IMR-90 (cell line): Measurements from ENCODE around the gene NCDN. TPM values are rescaled to one million over a fixed set of nuclear protein-coding genes. Genes with fewer than 3 reads are reported as not detected.

Experiments used
- ATAC-seq: fragments of 200-7000 bp; cut with Tn5 transposase; 2 replicates; pipeline ENCODE4 v1.9.1; 2020; ENCODE audit warnings: low read depth, mild to moderate bottlenecking, moderate library complexity
- BruUV-seq: library from RNA; stranded (reverse); fragments of 400-500 nt; replicated peaks from 2 replicates; lab custom pipeline; 2021; lab: Mats Ljungman, UMichigan
- CTCF ChIA-PET: fragments of 300-600 bp; formaldehyde crosslinking; extraction: SDS; loops from one replicate; lab custom pipeline; 2021; ENCODE audit warnings: antibody characterized with exemption; lab: Yijun Ruan, JAX
- POLR2A ChIA-PET: fragments of 300-600 bp; sonication (Branson Sonifier 250); formaldehyde crosslinking; loops from one replicate; lab custom pipeline; 2022; ENCODE audit warnings: antibody characterized with exemption; ENCODE audit not compliant: unreplicated experiment; lab: Charles Lee
- DNase-seq: peaks from one replicate; pipeline ENCODE4 v3.0.0; 2013
- H2AFZ ChIP-seq: replicated peaks from 2 replicates; pipeline ENCODE3; 2013; ENCODE audit warnings: low read length, mild to moderate bottlenecking; ENCODE audit not compliant: poor library complexity
- H2AK5ac ChIP-seq: 2 replicates; pipeline ENCODE4 v1.6.1; 2013; ENCODE audit warnings: low read depth, low read length, inconsistent platforms
- H2AK9ac ChIP-seq: replicated peaks from 2 replicates; pipeline ENCODE3; 2013; ENCODE audit warnings: mild to moderate bottlenecking, low read depth, low read length, moderate library complexity; ENCODE audit not compliant: poor library complexity
- H2BK120ac ChIP-seq: 2 replicates; pipeline ENCODE4 v1.6.1; 2013; ENCODE audit warnings: low read depth, low read length, inconsistent platforms
- H2BK15ac ChIP-seq: 3 replicates; pipeline ENCODE4 v1.6.1; 2013; ENCODE audit warnings: low read depth, low read length, inconsistent platforms
- H2BK20ac ChIP-seq: 2 replicates; pipeline ENCODE4 v1.6.1; 2013; ENCODE audit warnings: low read depth, mild to moderate bottlenecking, inconsistent platforms, low read length, moderate library complexity
- H2BK5ac ChIP-seq: 2 replicates; pipeline ENCODE4 v1.6.1; 2013; ENCODE audit warnings: mild to moderate bottlenecking, low read depth, low read length, inconsistent platforms; ENCODE audit not compliant: poor library complexity, severe bottlenecking
- H3K14ac ChIP-seq: replicated peaks from 2 replicates; pipeline ENCODE4 v1.6.1; 2013; ENCODE audit warnings: low read depth, low read length, inconsistent platforms
- H3K18ac ChIP-seq: 2 replicates; pipeline ENCODE4 v1.6.1; 2013; ENCODE audit warnings: low read depth, low read length, control low read depth
- H3K23ac ChIP-seq: 2 replicates; pipeline ENCODE4 v1.6.1; 2013; ENCODE audit warnings: low read depth, low read length, inconsistent platforms
- H3K27ac ChIP-seq: 2 replicates; pipeline ENCODE4 v1.5.1; 2013; ENCODE audit warnings: mild to moderate bottlenecking, control low read depth, low read length; ENCODE audit not compliant: insufficient read depth
- H3K27me3 ChIP-seq: 2 replicates; pipeline ENCODE4 v1.6.1; 2013; ENCODE audit warnings: low read length; ENCODE audit not compliant: control insufficient read depth, insufficient read depth
- H3K36me3 ChIP-seq: 2 replicates; pipeline ENCODE4 v1.6.1; 2013; ENCODE audit warnings: low read length, mixed read lengths; ENCODE audit not compliant: control insufficient read depth, insufficient read depth
- H3K4ac ChIP-seq: 2 replicates; pipeline ENCODE4 v1.6.1; 2013; ENCODE audit warnings: low read depth, low read length, inconsistent platforms
- H3K4me1 ChIP-seq: 2 replicates; pipeline ENCODE4 v1.6.1; 2013; ENCODE audit warnings: low read length, mixed read lengths; ENCODE audit not compliant: control insufficient read depth, insufficient read depth
- H3K4me2 ChIP-seq: 2 replicates; pipeline ENCODE4 v1.6.1; 2013; ENCODE audit warnings: low read depth, mild to moderate bottlenecking, control low read depth, low read length, moderate library complexity
- H3K4me3 ChIP-seq: 2 replicates; pipeline ENCODE4 v1.5.1; 2013; ENCODE audit warnings: low read depth, mild to moderate bottlenecking, control low read depth, low read length, moderate library complexity; ENCODE audit not compliant: insufficient read depth
- H3K56ac ChIP-seq: 2 replicates; pipeline ENCODE4 v1.6.1; 2013; ENCODE audit warnings: low read length, inconsistent platforms; ENCODE audit not compliant: insufficient read depth; ENCODE audit errors: extremely low read depth
- H3K79me1 ChIP-seq, 2 experiments: 2 replicates each; pipeline ENCODE4 v1.6.1; 2013; ENCODE audit warnings: low read length in 2 of 2, inconsistent platforms in 1 of 2, low read depth in 1 of 2
- H3K9ac ChIP-seq: 2 replicates; pipeline ENCODE4 v1.6.1; 2013; ENCODE audit warnings: low read depth, low read length, control low read depth
- H3K9me1 ChIP-seq: 2 replicates; pipeline ENCODE4 v1.6.1; 2013; ENCODE audit warnings: low read length, inconsistent platforms; ENCODE audit not compliant: insufficient read depth
- H3K9me3 ChIP-seq: 2 replicates; pipeline ENCODE4 v1.6.1; 2013; ENCODE audit warnings: low read length; ENCODE audit not compliant: control insufficient read depth, insufficient read depth
- H4K20me1 ChIP-seq: 2 replicates; pipeline ENCODE4 v1.6.1; 2013; ENCODE audit warnings: low read length, inconsistent platforms; ENCODE audit not compliant: insufficient read depth
- H4K5ac ChIP-seq: 2 replicates; pipeline ENCODE4 v1.6.1; 2013; ENCODE audit warnings: mild to moderate bottlenecking, low read depth, low read length, control low read depth
- H4K8ac ChIP-seq, 2 experiments: 2 replicates each; pipeline ENCODE4 v1.6.1; 2013; ENCODE audit warnings: low read depth in 2 of 2, low read length in 2 of 2, control low read depth in 1 of 2, inconsistent platforms in 1 of 2
- H4K91ac ChIP-seq: 2 replicates; pipeline ENCODE4 v1.6.1; 2013; ENCODE audit warnings: low read depth, low read length, inconsistent platforms; ENCODE audit not compliant: insufficient read depth
- RCOR1 ChIP-seq: IDR thresholded peaks from 2 replicates; pipeline ENCODE4 v1.6.1; 2012; ENCODE audit warnings: mild to moderate bottlenecking, low read length, improper control_type of control experiment; ENCODE audit not compliant: insufficient replicate concordance
- USF2 ChIP-seq: fragments of 150-350 bp; IDR thresholded peaks from 2 replicates; pipeline ENCODE4 v1.6.1; 2017; ENCODE audit warnings: mild to moderate bottlenecking, antibody characterized with exemption, low read length, low read depth
- WGBS, 2 experiments: methylation state at CpG; one replicate each; pipeline versions ENCODE4 v1.1.5 to v1.1.7; 2013; ENCODE audit warnings: missing lambda C conversion rate in 2 of 2; ENCODE audit not compliant: insufficient read length in 1 of 2; ENCODE audit errors: extremely low coverage in 2 of 2; 5-methylcytosine and 5-hydroxymethylcytosine counted together
- dilution Hi-C: fragments of 300-500 bp; cut with HindIII; formaldehyde crosslinking; loops from one replicate; pipeline ENCODE4 v1.14.3; 2018; ENCODE audit warnings: low sequenced_read_pairs; ENCODE audit not compliant: unreplicated experiment
- in situ Hi-C: fragments of 300-500 bp; cut with MboI; formaldehyde crosslinking; loops from 3 replicates; pipeline ENCODE4 v1.14.3; 2019; ENCODE audit warnings: low sequenced_read_pairs, inconsistent platforms, mixed read lengths
- intact Hi-C: fragments of 100-400 bp; cut with micrococcal nuclease; formaldehyde crosslinking; loops from 2 replicates; pipeline ENCODE4 v1.10.0; 2022
- polyA plus RNA-seq, 3 experiments: library from polyadenylated mRNA; depleted of rRNA; stranded (reverse); fragments of >200 nt; gene quantifications; 2 replicates each; pipeline ENCODE4 v1.2.3, GENCODE V29; 2012; ENCODE audit warnings: low replicate concordance in 1 of 3
- total RNA-seq: library from RNA; depleted of rRNA; stranded (reverse); fragments of >200 nt; gene quantifications from 2 replicates; pipeline ENCODE4 v1.2.3, GENCODE V29; 2012

The NCDN gene
- total and polyA plus RNA-seq, 2 of the 4 experiments (the other 2 are of a cell fraction), result 10.0 to 38.8 TPM

GRCh38 chr1:35597870-35598269, 40.3 kb downstream of the NCDN start:
- Histone ChIP-seq H3K4me1 (no peaks in the 10 kb centered on the region), H3K4ac (no peak overlapping the region), H3K18ac (no peak overlapping the region), H2BK120ac (no peak overlapping the region), H2AFZ (no peak overlapping the region), H3K4me3 (no peak overlapping the region), H3K27me3 (no peaks in the 10 kb centered on the region), H3K79me1 (peaks cover 0 to 3% of the 10 kb centered on the region in 2 experiments; a peak in 1 of 4 replicates), H2AK5ac (no peak overlapping the region), H4K8ac (no peak overlapping the region), H4K91ac (no peak overlapping the region), H3K23ac (no peak overlapping the region), H2BK20ac (no peak overlapping the region), H2AK9ac (no peak overlapping the region), H4K5ac (no peak overlapping the region), H2BK5ac (no peak overlapping the region), H3K36me3 (peaks cover 15% of the 10 kb centered on the region), H2BK15ac (no peak overlapping the region), H3K27ac (no peak overlapping the region), H3K56ac (no peak overlapping the region), H3K9me3 (no peaks in the 10 kb centered on the region), H3K4me2 (no peak overlapping the region), H4K20me1 (no peaks in the 10 kb centered on the region; the same call in 1 of the 2 replicates), H3K14ac (no peak overlapping the region), H3K9ac (no peak overlapping the region), H3K9me1 (peaks cover 10% of the 10 kb centered on the region)
- in situ Hi-C loops, result no loop called here
- ChIA-PET POLR2A (no interaction called here), CTCF (no interaction called here)
- no peak for ATAC-seq
- no peak for DNase-seq
- dilution Hi-C loops, result no loop called here
- no peak for TF ChIP-seq RCOR1
- no peak for TF ChIP-seq USF2
- no CpG with 5 or more reads among the region's 5 CpGs for WGBS, 2 experiments
- BruUV-seq, result no TSS peak
- intact Hi-C loops, result no loop called here
